GM19372 (cell line): ENCODE results near the gene P2RY6.

Experiments used
- ATAC-seq: cut with Tn5 transposase; IDR thresholded peaks from one replicate; pipeline ENCODE4 v1.9.1; 2021; ENCODE audit warnings: mild to moderate bottlenecking, low read depth, moderate library complexity; ENCODE audit not compliant: unreplicated experiment

Gene P2RY6

GRCh38 chr11:73330569-73331093, 58.5 kb downstream of the P2RY6 start:
- ATAC-seq: no peak

GRCh38 chr11:73331138-73331916, 59.2 kb downstream of the P2RY6 start:
- no peak for ATAC-seq

- ATAC-seq: no peak
Observed at GRCh38 chr11:73333173-73333572, 61.0 kb downstream of the P2RY6 start.

- ATAC-seq: no peak
Observed at GRCh38 chr11:73333640-73334383, 61.7 kb downstream of the P2RY6 start.

GRCh38 chr11:73334384-73335203, 62.5 kb downstream of the P2RY6 start:
- no peak for ATAC-seq

GRCh38 chr11:73335204-73335923, 63.2 kb downstream of the P2RY6 start:
- no peak for ATAC-seq

- ATAC-seq: no peak
Observed at GRCh38 chr11:73337846-73338245, 65.7 kb downstream of the P2RY6 start.

- no peak for ATAC-seq
Observed at GRCh38 chr11:73338279-73338678, 66.1 kb downstream of the P2RY6 start.

GRCh38 chr11:73340164-73340563, 68.0 kb downstream of the P2RY6 start:
- no peak for ATAC-seq

GRCh38 chr11:73342633-73343032, 70.5 kb downstream of the P2RY6 start:
- no peak for ATAC-seq

GRCh38 chr11:73343076-73343873, 71.1 kb downstream of the P2RY6 start:
- ATAC-seq: no peak

- ATAC-seq: no peak
Observed at GRCh38 chr11:73344191-73344607, 72.1 kb downstream of the P2RY6 start.

GRCh38 chr11:73345481-73346160, 73.5 kb downstream of the P2RY6 start:
- no peak for ATAC-seq

GRCh38 chr11:73346186-73346935, 74.2 kb downstream of the P2RY6 start:
- ATAC-seq: no peak

GRCh38 chr11:73347067-73347466, 74.9 kb downstream of the P2RY6 start:
- no peak for ATAC-seq
